Tibial artery (tissue), 4 donors: ENCODE measurements around the gene DSCAM.

ENCODE experiments used
- DNase-seq, 2 donors: peaks; one replicate each; pipeline ENCODE4 v3.0.0-alpha.2; 2019
- H3K27ac ChIP-seq, 2 donors: fragments of 200-600 bp; sonication (generic) in 1 of 2; 1 replicate in 1 of 2; 2 replicates in 1 of 2; pipeline ENCODE4 v1.5.1; 2018 to 2019; ENCODE audit warnings: mild to moderate bottlenecking in 1 of 2
- H3K27me3 ChIP-seq, 2 donors: fragments of 200-600 bp; sonication (generic) in 1 of 2; one replicate each; pipeline versions ENCODE4 v1.5.1 to v1.6.0; 2016 to 2019
- H3K36me3 ChIP-seq, 3 donors: fragments of 200-600 bp; sonication (generic) in 2 of 3; one replicate each; pipeline ENCODE4 v1.5.1; 2016 to 2019; ENCODE audit warnings: mild to moderate bottlenecking in 2 of 3
- H3K4me1 ChIP-seq, 4 donors: fragments of 200-600 bp; sonication (generic) in 2 of 4; 1 replicate in 3 of 4; 2 replicates in 1 of 4; pipeline ENCODE4 v1.5.1; 2016 to 2019
- H3K4me3 ChIP-seq, 2 donors: fragments of 200-600 bp; sonication (generic) in 1 of 2; 1 replicate in 1 of 2; 2 replicates in 1 of 2; pipeline ENCODE4 v1.5.1; 2018 to 2019; ENCODE audit warnings: mild to moderate bottlenecking in 2 of 2
- H3K9me3 ChIP-seq, 3 donors: fragments of 200-600 bp; sonication (generic) in 1 of 3; one replicate each; pipeline ENCODE4 v1.5.1; 2016 to 2019
- CTCF ChIP-seq, 2 experiments: fragments of 200-600 bp in 1 of 2; fragments of 450-650 bp in 1 of 2; IDR thresholded peaks; one replicate each; pipeline ENCODE4 v1.5.1; 2017 to 2019; ENCODE audit warnings: antibody characterized with exemption in 2 of 2, mild to moderate bottlenecking in 1 of 2, moderate library complexity in 1 of 2
- intact Hi-C: fragments of 100-400 bp; cut with DNase I; formaldehyde crosslinking; loops from one replicate; pipeline ENCODE4 v1.15.0; 2023; ENCODE audit warnings: low total_unique reads

DSCAM gene

GRCh38 chr21:40054403-40054802 lies 792.6 kb downstream of the DSCAM start:
- intact Hi-C loops: loop anchor here (10.0 kb wide), 1 partner anchor 1720 kb away; no protein-coding TSS in a partner anchor
- no peaks in the 10 kb centered on the region for H3K27me3 ChIP-seq
- peaks cover 0 to 52% (median 30%) of the 10 kb centered on the region in 4 donors for H3K4me1 ChIP-seq
- H3K36me3 ChIP-seq: no peaks in the 10 kb centered on the region
- TF ChIP-seq CTCF (IDR thresholded peaks at IDR 0.05): no peak
- DNase-seq: peak; percentile 70 to 89
- no peak overlapping the region for H3K4me3 ChIP-seq
- H3K9me3 ChIP-seq: no peaks in the 10 kb centered on the region
- H3K27ac ChIP-seq: peak overlapping the region; percentile 87 to 90

GRCh38 chr21:40053007-40053406 lies 794.0 kb downstream of the DSCAM start:
- no peak overlapping the region for H3K4me3 ChIP-seq
- no peak for TF ChIP-seq CTCF (IDR thresholded peaks at IDR 0.05)
- peak; percentile 77 to 91 for DNase-seq
- no peaks in the 10 kb centered on the region for H3K9me3 ChIP-seq
- no peaks in the 10 kb centered on the region for H3K36me3 ChIP-seq
- intact Hi-C loops: loop anchor here (10.0 kb wide), 1 partner anchor 1722 kb away; no protein-coding TSS in a partner anchor
- no peaks in the 10 kb centered on the region for H3K27me3 ChIP-seq
- H3K4me1 ChIP-seq: peaks cover 0 to 66% (median 39%) of the 10 kb centered on the region in 4 donors
- peak overlapping the region; percentile 87 to 90 for H3K27ac ChIP-seq

GRCh38 chr21:40052276-40052675 lies 794.7 kb downstream of the DSCAM start:
- Histone ChIP-seq H3K4me3 (no peak overlapping the region), H3K36me3 (no peaks in the 10 kb centered on the region), H3K9me3 (no peaks in the 10 kb centered on the region), H3K27me3 (no peaks in the 10 kb centered on the region), H3K27ac (peak overlapping the region; percentile 87 to 90), H3K4me1 (peaks cover 0 to 73% (median 44%) of the 10 kb centered on the region in 4 donors)
- no peak for TF ChIP-seq CTCF (IDR thresholded peaks at IDR 0.05)
- intact Hi-C loops: loop anchor here (10.0 kb wide), 1 partner anchor 1723 kb away; no protein-coding TSS in a partner anchor
- DNase-seq: no peak

- DNase-seq: no peak
- Histone ChIP-seq H3K4me1 (peaks cover 0 to 78% (median 44%) of the 10 kb centered on the region in 4 donors), H3K36me3 (no peaks in the 10 kb centered on the region), H3K4me3 (no peak overlapping the region), H3K9me3 (no peaks in the 10 kb centered on the region), H3K27ac (peak overlapping the region; percentile 87 to 90), H3K27me3 (no peaks in the 10 kb centered on the region)
- no peak for TF ChIP-seq CTCF (IDR thresholded peaks at IDR 0.05)
- intact Hi-C loops: loop anchor here (10.0 kb wide), 1 partner anchor 1723 kb away; no protein-coding TSS in a partner anchor
Measured at GRCh38 chr21:40051801-40052200, 795.2 kb downstream of the DSCAM start.

GRCh38 chr21:40049931-40050290 lies 797.0 kb downstream of the DSCAM start:
- TF ChIP-seq CTCF (IDR thresholded peaks at IDR 0.05): no peak
- DNase-seq: no peak
- Histone ChIP-seq H3K36me3 (no peaks in the 10 kb centered on the region), H3K4me3 (no peak overlapping the region), H3K27me3 (no peaks in the 10 kb centered on the region), H3K9me3 (no peaks in the 10 kb centered on the region), H3K27ac (peak overlapping the region; percentile 76 to 79), H3K4me1 (peaks cover 0 to 80% (median 43%) of the 10 kb centered on the region in 4 donors)
- intact Hi-C loops: loop anchor here (10.0 kb wide), 1 partner anchor 1725 kb away; no protein-coding TSS in a partner anchor
